ENCODE results near the gene UAP1L1.

DNA sequence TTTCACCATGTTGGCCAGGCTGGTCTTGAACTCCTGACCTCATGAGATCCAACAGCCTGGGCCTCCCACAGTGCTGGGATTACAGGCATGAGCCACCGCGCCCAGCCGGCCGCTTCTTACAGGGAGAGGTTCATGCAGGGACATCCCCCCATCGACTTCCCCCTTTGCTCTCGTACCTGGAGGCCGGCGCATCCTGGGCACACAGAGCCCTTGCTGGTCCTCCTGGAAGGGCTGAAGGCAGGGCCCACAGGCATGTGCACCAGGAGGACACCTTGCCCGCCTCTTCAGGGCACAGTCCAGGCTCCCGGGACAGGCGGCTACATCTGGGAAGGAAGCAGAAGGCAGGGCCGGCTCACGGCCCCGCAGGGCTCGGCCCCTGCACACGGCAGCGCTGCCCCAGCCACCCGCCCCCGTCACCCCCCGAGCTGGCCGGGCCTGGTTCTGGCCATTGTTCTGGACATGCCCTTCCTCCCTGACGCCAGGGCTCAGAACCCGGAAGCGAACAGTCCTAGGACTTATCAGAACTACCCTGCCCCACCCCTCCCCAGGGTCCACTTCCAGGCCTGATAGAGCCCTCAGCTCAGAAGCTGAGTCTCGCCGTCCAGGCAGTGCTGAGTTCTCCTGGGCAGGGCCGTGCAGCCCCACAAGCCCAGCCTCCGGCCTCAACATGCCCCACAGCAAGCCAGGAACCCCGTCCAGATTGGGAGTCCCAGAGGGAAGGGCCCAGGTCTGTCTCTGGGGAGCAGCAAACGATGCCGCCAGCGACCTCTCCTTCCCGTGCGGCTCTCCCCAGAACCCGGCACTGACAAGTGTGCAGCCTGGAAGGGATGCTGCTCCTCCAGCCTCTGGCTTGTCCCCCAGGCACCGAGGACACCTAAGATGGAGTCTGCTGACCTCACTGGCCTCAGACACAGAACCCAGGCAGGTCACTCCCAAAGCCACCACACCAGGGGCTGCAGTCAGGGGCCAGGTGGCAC is 34.3 kb upstream of the UAP1L1 start:
- TF ChIP-seq, protein P1, sequence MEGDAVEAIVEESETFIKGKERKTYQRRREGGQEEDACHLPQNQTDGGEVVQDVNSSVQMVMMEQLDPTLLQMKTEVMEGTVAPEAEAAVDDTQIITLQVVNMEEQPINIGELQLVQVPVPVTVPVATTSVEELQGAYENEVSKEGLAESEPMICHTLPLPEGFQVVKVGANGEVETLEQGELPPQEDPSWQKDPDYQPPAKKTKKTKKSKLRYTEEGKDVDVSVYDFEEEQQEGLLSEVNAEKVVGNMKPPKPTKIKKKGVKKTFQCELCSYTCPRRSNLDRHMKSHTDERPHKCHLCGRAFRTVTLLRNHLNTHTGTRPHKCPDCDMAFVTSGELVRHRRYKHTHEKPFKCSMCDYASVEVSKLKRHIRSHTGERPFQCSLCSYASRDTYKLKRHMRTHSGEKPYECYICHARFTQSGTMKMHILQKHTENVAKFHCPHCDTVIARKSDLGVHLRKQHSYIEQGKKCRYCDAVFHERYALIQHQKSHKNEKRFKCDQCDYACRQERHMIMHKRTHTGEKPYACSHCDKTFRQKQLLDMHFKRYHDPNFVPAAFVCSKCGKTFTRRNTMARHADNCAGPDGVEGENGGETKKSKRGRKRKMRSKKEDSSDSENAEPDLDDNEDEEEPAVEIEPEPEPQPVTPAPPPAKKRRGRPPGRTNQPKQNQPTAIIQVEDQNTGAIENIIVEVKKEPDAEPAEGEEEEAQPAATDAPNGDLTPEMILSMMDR (IDR thresholded peaks at IDR 0.05 in 2 of 3, conservative IDR thresholded peaks at IDR 0.05 in 1 of 3; ENCODE audit: insufficient read depth in 2 of 3, low read depth in 1 of 3, low read length in 3 of 3) = no peak
- TF ChIP-seq ZNF274 (IDR thresholded peaks at IDR 0.05; ENCODE audit: borderline replicate concordance, low read depth, low read length) (no peak), ZBTB1 (CRISPR knock-in tag; IDR thresholded peaks at IDR 0.05; ENCODE audit: borderline replicate concordance, low read depth) (no peak), COPS2 (conservative IDR thresholded peaks at IDR 0.05) (no peak), HCFC1 (IDR thresholded peaks at IDR 0.05; ENCODE audit: low read depth, low read length) (no peak), TBL1XR1 (IDR thresholded peaks at IDR 0.05; ENCODE audit: low read length in 2 of 2) (no peak)
- TF ChIP-seq, protein P2, sequence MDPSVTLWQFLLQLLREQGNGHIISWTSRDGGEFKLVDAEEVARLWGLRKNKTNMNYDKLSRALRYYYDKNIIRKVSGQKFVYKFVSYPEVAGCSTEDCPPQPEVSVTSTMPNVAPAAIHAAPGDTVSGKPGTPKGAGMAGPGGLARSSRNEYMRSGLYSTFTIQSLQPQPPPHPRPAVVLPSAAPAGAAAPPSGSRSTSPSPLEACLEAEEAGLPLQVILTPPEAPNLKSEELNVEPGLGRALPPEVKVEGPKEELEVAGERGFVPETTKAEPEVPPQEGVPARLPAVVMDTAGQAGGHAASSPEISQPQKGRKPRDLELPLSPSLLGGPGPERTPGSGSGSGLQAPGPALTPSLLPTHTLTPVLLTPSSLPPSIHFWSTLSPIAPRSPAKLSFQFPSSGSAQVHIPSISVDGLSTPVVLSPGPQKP (CRISPR knock-in tag; IDR thresholded peaks at IDR 0.05) = no peak

All from K562 (cell line).